Mesothelial cell of epicardium (in vitro differentiated cells): ENCODE data around the gene STAT4. TPM values are rescaled to one million over a fixed set of nuclear protein-coding genes. Genes with fewer than 3 reads are reported as not detected.

Experiments
- DNase-seq, 2 experiments: peaks; one replicate each; pipeline ENCODE4 v3.0.0; 2021; ENCODE audit warnings: low spot score in 2 of 2; ENCODE audit not compliant: unreplicated experiment in 2 of 2
- H3K27ac Mint-ChIP-seq: 2 replicates; pipeline ENCODE4 v1.8.0; 2021; ENCODE audit warnings: mixed read lengths
- H3K27me3 Mint-ChIP-seq: 2 replicates; pipeline ENCODE4 v1.8.0; 2021; ENCODE audit warnings: low read depth, mixed read lengths
- H3K36me3 Mint-ChIP-seq: 2 replicates; pipeline ENCODE4 v1.8.0; 2021; ENCODE audit warnings: mixed read lengths
- H3K4me1 Mint-ChIP-seq: 2 replicates; pipeline ENCODE4 v1.8.0; 2021; ENCODE audit warnings: mixed read lengths
- H3K4me3 Mint-ChIP-seq: 2 replicates; pipeline ENCODE4 v1.8.0; 2021; ENCODE audit warnings: mild to moderate bottlenecking, moderate library complexity, mixed read lengths
- H3K9me3 Mint-ChIP-seq: 2 replicates; pipeline ENCODE4 v1.8.0; 2021; ENCODE audit warnings: mixed read lengths
- CTCF ChIP-seq: fragments of 200-600 bp; sonication (generic); IDR thresholded peaks from one replicate; pipeline ENCODE4 v1.5.0; 2021; ENCODE audit warnings: antibody characterized with exemption; ENCODE audit not compliant: unreplicated experiment
- total RNA-seq: library from RNA; stranded (reverse); gene quantifications from 3 replicates; pipeline ENCODE4 v1.2.1, GENCODE V29; 2021

STAT4 gene
- total RNA-seq, 1 donor from 2014 or later: 2.4 TPM

GRCh38 chr2:191169456-191170300, 18.9 kb upstream of the STAT4 start:
- no peak for TF ChIP-seq CTCF
- no peak for DNase-seq
- Mint-ChIP-seq H3K27ac (no peak overlapping the region), H3K4me1 (peaks cover 64% of the 10 kb centered on the region), H3K27me3 (peaks cover 4% of the 10 kb centered on the region), H3K4me3 (no peak overlapping the region), H3K36me3 (no peaks in the 10 kb centered on the region), H3K9me3 (no peaks in the 10 kb centered on the region)

- no peaks in the 10 kb centered on the region for H3K36me3 Mint-ChIP-seq
- DNase-seq: no peak
- no peak overlapping the region for H3K4me3 Mint-ChIP-seq
- no peaks in the 10 kb centered on the region for H3K9me3 Mint-ChIP-seq
- H3K27ac Mint-ChIP-seq: peak overlapping the region; percentile 84
- TF ChIP-seq CTCF: no peak
- peaks cover 9% of the 10 kb centered on the region for H3K27me3 Mint-ChIP-seq
- peaks cover 53% of the 10 kb centered on the region for H3K4me1 Mint-ChIP-seq
Measured at GRCh38 chr2:191167766-191168165, 17.0 kb upstream of the STAT4 start.

DNA sequence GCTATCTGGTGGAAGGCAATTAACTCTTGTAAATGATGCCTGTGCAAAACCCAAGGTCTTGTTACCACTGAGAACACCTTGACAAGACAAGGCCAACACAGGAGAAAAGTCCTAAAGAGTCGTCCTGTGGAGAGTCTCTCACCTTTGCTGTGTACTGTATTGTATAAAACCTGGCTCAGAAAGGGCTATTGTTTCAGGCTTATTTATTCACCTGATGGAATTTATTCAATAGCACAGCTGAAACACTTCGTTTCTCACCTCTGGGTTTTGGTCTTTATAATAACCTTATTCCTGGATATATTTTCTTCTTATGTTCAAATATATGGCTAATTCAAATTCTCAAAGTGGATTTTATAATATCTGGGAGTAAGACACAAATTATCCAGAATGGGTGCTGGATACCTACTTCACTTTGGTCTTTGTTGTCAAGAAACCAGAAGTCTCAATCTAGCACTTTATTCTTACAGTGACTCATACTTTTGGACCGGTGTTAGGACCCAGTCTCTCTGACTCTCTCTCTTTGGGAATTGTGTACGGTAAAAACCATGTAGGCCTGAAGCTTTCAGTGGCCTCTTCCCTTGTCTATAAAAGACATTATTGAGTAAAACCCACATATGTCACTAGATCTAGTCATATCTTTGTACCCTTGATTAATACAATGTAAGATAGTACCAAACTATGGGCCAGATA, 16.1 kb upstream of the STAT4 start:
- Mint-ChIP-seq H3K4me1 (peaks cover 45% of the 10 kb centered on the region), H3K27me3 (peaks cover 16% of the 10 kb centered on the region), H3K9me3 (peaks cover 2% of the 10 kb centered on the region), H3K27ac (no peak overlapping the region), H3K4me3 (no peak overlapping the region), H3K36me3 (no peaks in the 10 kb centered on the region)
- DNase-seq: no peak
- no peak for TF ChIP-seq CTCF

DNA sequence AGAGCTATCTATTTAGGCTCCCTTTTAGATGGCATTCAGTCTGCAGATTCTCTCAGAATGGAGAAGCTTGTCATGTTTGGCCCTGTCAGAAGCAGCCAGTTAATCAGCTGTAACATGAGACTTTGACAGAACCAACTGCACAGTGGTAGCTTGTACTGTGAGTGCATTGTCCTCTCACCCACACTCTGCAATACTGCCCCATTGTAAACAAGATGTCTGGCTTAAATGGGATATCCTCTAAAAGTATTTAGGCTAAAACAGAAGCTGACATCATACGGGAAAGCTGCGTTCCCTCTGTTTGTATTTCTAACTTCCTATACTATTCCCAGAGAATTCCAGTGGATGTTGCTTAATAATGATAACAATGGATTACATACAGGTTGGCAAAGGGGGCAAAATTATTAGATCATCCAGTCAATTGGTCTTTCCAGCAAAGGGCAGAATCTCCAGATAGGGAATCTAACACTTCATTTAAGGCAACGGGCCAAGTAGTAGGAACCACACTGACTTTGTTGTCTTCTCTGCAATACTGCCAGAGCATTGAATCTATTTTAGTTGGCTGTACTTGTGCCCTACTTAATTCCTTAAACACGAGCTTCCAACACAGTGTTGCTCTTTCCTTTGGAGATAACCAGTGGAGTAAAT, 15.4 kb upstream of the STAT4 start:
- DNase-seq: no peak
- H3K4me1 Mint-ChIP-seq: peaks cover 38% of the 10 kb centered on the region
- peaks cover 5% of the 10 kb centered on the region for H3K9me3 Mint-ChIP-seq
- TF ChIP-seq CTCF: no peak
- no peak overlapping the region for H3K27ac Mint-ChIP-seq
- peaks cover 21% of the 10 kb centered on the region for H3K27me3 Mint-ChIP-seq
- no peaks in the 10 kb centered on the region for H3K36me3 Mint-ChIP-seq
- no peak overlapping the region for H3K4me3 Mint-ChIP-seq

- Mint-ChIP-seq H3K36me3 (no peaks in the 10 kb centered on the region), H3K27me3 (peaks cover 22% of the 10 kb centered on the region), H3K9me3 (peaks cover 5% of the 10 kb centered on the region), H3K4me3 (no peak overlapping the region), H3K27ac (no peak overlapping the region), H3K4me1 (peaks cover 31% of the 10 kb centered on the region)
- no peak for DNase-seq
- peak; percentile 53 for TF ChIP-seq CTCF
Measured at GRCh38 chr2:191165176-191165643, 14.4 kb upstream of the STAT4 start.
